ENCODE measurements around the gene ZNF236.
A peak's percentile ranks its signal among the peaks of the same experiment; 100 is the strongest.
"Not testable (repeated sequence)": the region's sequence is repeated elsewhere in the genome, so short reads cannot be mapped to it uniquely, and the experiment has no call there.

ZNF236 gene

GRCh38 chr18:76953583-76954233 lies 131.4 kb downstream of the ZNF236 start:
- peak; percentile 4 for DNase-seq

- DNase-seq, result no peak
These were observed 133.3 kb downstream of the ZNF236 start for GRCh38 chr18:76955524-76956170.

- no peak for DNase-seq
These were observed 134.3 kb downstream of the ZNF236 start for GRCh38 chr18:76956648-76957047.

GRCh38 chr18:76957384-76958355 lies 135.3 kb downstream of the ZNF236 start:
- no peak for DNase-seq

GRCh38 chr18:76958692-76959341 lies 136.5 kb downstream of the ZNF236 start:
- DNase-seq, result peak; percentile 30

GRCh38 chr18:76959605-76960004 lies 137.2 kb downstream of the ZNF236 start:
- DNase-seq, result no peak

DNA sequence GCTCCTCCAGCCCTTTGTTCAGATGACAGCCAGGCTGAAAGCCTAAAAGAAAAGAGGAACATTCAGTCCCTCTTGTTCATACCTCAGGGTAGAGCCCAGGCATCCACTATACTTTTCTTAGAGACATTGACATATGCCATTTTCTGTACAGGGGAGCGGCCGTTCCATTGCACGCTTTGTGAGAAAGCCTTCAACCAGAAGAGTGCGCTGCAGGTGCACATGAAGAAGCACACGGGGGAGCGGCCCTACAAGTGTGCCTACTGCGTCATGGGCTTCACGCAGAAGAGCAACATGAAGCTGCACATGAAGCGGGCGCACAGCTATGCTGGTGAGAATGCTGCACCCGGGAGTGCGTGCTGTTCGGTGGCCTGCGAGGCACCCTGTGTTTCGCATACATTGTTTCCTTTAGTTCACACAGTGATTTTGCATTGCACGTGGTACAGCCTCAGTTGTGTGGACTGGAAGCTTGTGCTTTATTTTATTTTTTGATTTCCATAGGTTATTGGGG lies 138.2 kb downstream of the ZNF236 start:
- DNase-seq, result no peak

- no peak for DNase-seq
These were observed 140.5 kb downstream of the ZNF236 start for GRCh38 chr18:76962851-76963250.

DNA sequence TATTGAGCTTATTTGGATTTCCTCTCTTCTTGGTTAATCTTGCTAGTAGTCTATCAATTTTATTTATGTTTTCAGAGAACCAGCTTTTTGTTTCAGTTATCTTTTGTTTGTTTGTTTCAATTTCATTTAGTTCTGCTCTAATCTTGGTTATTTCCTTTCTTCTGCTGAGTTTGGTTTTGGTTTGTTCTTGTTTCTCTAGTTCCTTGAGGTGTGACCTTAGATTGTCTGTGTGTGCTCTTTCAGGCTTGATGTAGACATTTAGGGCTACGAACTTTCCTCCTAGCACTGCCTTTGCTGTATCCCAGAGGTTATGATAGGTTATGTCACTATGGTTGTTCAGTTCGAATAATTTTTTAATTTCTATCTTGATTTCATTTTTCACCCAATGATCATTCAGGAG lies 141.6 kb downstream of the ZNF236 start:
- no peak for DNase-seq

GRCh38 chr18:76965555-76966151 lies 143.3 kb downstream of the ZNF236 start:
- not testable (repeated sequence) for DNase-seq

- not testable (repeated sequence) for DNase-seq
These were observed 144.9 kb downstream of the ZNF236 start for GRCh38 chr18:76967299-76967698.

DNA sequence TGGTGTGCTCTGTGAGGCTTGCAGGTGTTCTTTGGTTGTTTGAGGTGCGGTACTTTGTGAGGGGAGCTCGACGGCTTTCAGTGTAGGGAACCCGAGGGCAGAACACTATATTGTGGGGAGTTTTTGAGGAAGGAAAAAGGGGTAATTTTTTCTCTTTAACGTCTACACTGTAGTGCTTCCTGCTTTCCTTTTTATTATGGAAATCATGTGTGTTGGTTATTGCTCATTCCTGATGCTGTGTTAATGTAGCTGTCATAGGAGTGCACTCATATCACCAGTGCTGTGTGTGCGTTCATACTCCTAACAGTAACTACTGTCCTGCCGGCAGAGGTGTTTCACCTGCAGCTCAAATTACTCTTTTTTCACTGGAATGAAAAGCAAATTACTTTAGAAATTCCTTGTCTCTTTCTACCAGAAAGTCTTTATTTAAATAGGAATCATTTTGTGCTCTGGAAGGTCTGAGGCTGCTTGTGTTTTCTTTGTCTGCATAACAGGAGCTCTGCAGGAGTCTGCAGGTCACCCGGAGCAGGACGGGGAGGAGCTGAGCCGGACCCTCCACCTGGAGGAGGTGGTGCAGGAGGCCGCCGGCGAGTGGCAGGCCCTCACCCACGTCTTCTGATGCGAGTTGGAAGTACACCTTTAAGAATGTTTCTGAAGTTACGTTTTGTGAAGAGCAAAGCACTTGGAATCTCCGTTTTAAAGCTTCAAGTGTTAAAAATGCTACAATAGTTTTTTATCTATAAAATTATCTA lies 145.5 kb downstream of the ZNF236 start:
- DNase-seq, result no peak

- DNase-seq, result no peak
These were observed 148.6 kb downstream of the ZNF236 start for GRCh38 chr18:76970770-76971559.

GRCh38 chr18:76972241-76972640 lies 149.9 kb downstream of the ZNF236 start:
- no peak for DNase-seq

DNA sequence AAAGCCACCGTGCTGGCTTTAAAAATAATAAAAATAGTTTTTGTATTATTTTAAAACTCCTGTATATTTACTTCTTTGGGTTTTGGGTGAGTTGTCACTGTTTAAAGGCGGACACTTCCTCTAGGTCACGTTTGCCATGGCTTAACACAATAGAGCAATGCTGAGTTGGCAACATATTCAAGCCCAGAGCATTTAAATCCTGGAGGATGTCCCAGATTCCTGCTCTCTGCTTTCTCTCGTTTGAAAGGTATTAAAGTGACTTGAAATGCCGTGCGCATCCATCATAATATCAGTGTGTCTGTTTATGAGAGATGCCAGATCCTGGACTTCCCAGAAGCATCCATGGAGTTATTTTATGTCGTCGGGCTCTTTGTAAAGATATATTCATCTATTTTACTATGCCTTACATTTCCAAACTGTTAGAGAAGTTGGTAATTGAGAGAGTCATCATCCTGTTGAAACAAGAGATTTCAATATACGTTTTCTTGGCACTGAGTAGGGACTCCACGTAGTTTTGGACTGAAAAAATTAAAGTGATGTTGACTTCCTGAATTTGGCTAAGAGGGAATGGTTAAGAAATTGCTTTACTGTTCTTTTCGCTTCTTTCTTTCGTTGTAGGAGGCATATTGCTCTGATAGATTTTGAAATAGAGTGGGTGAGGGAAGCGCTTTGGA lies 150.6 kb downstream of the ZNF236 start:
- DNase-seq, result no peak

GRCh38 chr18:76973520-76974266 lies 151.3 kb downstream of the ZNF236 start:
- DNase-seq, result no peak

GRCh38 chr18:76974386-76974785 lies 152.0 kb downstream of the ZNF236 start:
- no peak for DNase-seq

DNA sequence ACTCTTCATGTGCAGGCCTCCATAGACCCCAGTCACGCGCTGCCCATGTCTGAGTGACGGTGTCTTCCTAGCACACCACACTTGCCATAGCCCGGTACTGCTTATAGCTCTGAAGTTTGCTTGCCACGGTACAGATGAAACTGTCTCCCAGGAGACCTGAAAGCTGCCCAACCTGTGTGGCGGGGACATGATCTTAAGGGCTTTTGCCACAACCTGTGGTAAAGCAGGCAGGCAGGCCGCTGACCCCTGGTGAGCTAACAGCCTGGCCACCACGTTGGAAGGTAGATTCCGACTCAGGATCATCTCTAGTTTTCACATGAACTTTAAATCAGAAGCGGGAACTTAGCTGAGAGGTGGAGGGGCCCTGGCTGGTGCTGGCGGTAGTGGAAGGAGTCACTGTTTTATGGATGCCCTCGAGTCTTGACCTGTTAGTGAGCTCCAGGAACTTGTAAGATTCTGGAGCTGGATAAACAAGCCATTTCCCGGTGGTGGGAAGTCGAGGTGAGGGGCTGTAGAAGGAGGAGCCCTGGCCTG lies 153.3 kb downstream of the ZNF236 start:
- DNase-seq, result no peak

DNA sequence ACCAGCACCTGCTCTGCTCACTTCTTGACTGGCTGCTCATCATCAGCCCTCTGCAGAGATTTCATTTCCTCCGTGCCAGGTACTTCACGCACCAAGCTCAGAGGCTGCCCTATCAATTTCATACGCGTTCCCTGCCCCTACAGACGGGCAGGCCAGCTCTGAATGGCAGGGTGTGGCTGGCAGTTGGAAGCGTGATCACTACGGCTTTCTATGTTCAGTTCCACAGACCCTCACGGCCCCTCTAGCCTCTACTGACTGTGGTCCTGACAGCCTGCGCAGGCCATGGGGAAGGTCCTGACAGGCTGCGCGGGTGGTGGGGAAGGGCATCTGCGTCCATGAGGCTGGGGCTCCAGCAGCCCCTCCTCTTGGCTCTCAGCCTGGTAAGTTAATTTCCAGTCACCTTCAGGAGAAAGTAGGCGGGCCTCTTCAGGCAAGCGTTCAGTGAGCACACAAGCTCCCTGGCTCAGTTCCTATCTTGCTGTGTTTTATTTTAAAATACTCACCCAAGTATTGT lies 154.8 kb downstream of the ZNF236 start:
- DNase-seq, result no peak
